Ascending aorta (tissue), 2 donors: ENCODE data around the gene MGST2. TPM values are rescaled to one million over a fixed set of nuclear protein-coding genes. Genes with fewer than 3 reads are reported as not detected.

Experiments
- DNase-seq, 2 donors: peaks; one replicate each; pipeline ENCODE4 v3.0.0-alpha.2; 2019; ENCODE audit warnings: low spot score in 2 of 2
- H3K27ac ChIP-seq, 2 donors: fragments of 200-600 bp; sonication (generic); one replicate each; pipeline ENCODE4 v1.5.1; 2016 to 2017; ENCODE audit warnings: mild to moderate bottlenecking in 1 of 2
- H3K27me3 ChIP-seq: fragments of 200-600 bp; sonication (generic); one replicate; pipeline ENCODE4 v1.5.1; 2017
- H3K36me3 ChIP-seq, 2 donors: fragments of 200-600 bp; sonication (generic); one replicate each; pipeline ENCODE4 v1.5.1; 2016
- H3K4me1 ChIP-seq, 2 donors: fragments of 200-600 bp; sonication (generic); one replicate each; pipeline ENCODE4 v1.5.1; 2016 to 2017; ENCODE audit warnings: mild to moderate bottlenecking in 1 of 2
- H3K4me3 ChIP-seq, 2 donors: fragments of 200-600 bp; sonication (generic); one replicate each; pipeline ENCODE4 v1.5.1; 2016 to 2017; ENCODE audit warnings: mild to moderate bottlenecking in 1 of 2
- H3K9me3 ChIP-seq, 2 donors: fragments of 200-600 bp; sonication (generic); one replicate each; pipeline ENCODE4 v1.5.1; 2016
- CTCF ChIP-seq, 3 experiments: fragments of 200-600 bp in 2 of 3; fragments of 450-650 bp in 1 of 3; sonication (generic) in 2 of 3; IDR thresholded peaks; one replicate each; pipeline ENCODE4 v1.5.1; 2016 to 2019; ENCODE audit warnings: antibody characterized with exemption in 3 of 3, mild to moderate bottlenecking in 1 of 3, moderate library complexity in 1 of 3
- intact Hi-C: fragments of 100-400 bp; cut with DNase I; formaldehyde crosslinking; loops from one replicate; pipeline ENCODE4 v1.15.1; 2023
- total RNA-seq: library from RNA; depleted of rRNA; stranded (reverse); fragments of >200 nt; gene quantifications from one replicate; pipeline ENCODE4 v1.1.0, GENCODE V29; 2016

MGST2 gene
- total RNA-seq, 1 donor from 2014 or later = 34.4 TPM

- no peaks in the 10 kb centered on the region for H3K27me3 ChIP-seq
- DNase-seq = no peak
- no peaks in the 10 kb centered on the region for H3K36me3 ChIP-seq
- H3K4me3 ChIP-seq = no peak overlapping the region
- H3K27ac ChIP-seq = no peak overlapping the region
- intact Hi-C loops = no loop called here
- no peaks in the 10 kb centered on the region for H3K9me3 ChIP-seq
- no peak for TF ChIP-seq CTCF (IDR thresholded peaks at IDR 0.05)
- H3K4me1 ChIP-seq = no peaks in the 10 kb centered on the region
These were observed 88.1 kb downstream of the MGST2 start for GRCh38 chr4:139753686-139754085.

Other genes starting within 250 kb of the MGST2 start
- gene RAB33B, start 211.7 kb upstream of the MGST2 start, total RNA-seq = 4.5 TPM
- gene SETD7, start 109.6 kb upstream of the MGST2 start, total RNA-seq = 33.2 TPM